ENCODE results near the gene CCDC192.

DNA sequence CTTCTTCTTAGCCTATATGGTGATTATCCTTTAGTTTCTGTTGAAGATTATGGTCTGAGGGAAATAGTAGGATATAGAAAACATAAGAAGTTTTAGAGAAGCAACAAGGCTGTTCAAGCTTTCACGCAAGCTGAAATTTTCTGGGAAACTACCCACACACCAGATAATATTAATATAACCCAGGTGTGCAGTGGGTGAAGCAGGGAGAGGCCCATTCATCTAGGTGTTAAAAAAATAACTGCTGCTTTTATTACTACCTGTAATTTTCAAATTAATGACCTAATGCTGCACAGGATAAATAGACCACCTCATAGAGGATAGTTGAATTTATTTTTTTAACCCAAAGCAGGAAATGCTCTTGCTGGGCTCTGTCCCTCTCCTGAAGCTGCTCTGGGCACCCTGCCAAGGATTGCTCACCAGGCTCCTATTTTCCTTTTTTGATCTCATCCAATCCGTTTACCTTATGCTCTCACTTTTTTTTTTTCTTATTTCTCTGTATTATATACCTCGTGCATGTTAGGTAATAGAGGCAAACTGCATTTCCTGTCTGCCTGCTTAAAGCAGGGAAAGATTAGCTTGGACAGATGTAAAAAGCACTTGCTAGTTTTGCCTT is 256.1 kb downstream of the CCDC192 start:
- TF ChIP-seq ZFP30 (CRISPR knock-in tag; IDR thresholded peaks at IDR 0.05): no peak
- TF ChIP-seq, protein P1, sequence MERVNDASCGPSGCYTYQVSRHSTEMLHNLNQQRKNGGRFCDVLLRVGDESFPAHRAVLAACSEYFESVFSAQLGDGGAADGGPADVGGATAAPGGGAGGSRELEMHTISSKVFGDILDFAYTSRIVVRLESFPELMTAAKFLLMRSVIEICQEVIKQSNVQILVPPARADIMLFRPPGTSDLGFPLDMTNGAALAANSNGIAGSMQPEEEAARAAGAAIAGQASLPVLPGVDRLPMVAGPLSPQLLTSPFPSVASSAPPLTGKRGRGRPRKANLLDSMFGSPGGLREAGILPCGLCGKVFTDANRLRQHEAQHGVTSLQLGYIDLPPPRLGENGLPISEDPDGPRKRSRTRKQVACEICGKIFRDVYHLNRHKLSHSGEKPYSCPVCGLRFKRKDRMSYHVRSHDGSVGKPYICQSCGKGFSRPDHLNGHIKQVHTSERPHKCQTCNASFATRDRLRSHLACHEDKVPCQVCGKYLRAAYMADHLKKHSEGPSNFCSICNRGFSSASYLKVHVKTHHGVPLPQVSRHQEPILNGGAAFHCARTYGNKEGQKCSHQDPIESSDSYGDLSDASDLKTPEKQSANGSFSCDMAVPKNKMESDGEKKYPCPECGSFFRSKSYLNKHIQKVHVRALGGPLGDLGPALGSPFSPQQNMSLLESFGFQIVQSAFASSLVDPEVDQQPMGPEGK (CRISPR knock-in tag; IDR thresholded peaks at IDR 0.05; ENCODE audit: borderline replicate concordance): no peak
- TF ChIP-seq ARNTL (CRISPR knock-in tag; IDR thresholded peaks at IDR 0.05; ENCODE audit: borderline replicate concordance, low read depth): no peak
- TF ChIP-seq ZFP3 (CRISPR knock-in tag; IDR thresholded peaks at IDR 0.05): no peak
- TF ChIP-seq RARB (CRISPR knock-in tag; IDR thresholded peaks at IDR 0.05): no peak

Measured in SK-N-SH treated with all-trans-retinoic acid at 6 μM for 48 hours (cell line).